ENCODE measurements around the gene OR9Q1. TPM values are rescaled to one million over a fixed set of nuclear protein-coding genes. Genes with fewer than 3 reads are reported as not detected.

OR9Q1 gene
- total and polyA plus RNA-seq, 2 of the 8 experiments (the other 6 are each of a cell fraction or from before 2014, with no cell fraction given): not detected

GRCh38 chr11:58188770-58189169 lies 165.1 kb downstream of the OR9Q1 start, which contains the start of gene OR9Q2 (continued):
- TF ChIP-seq RNF2 (IDR thresholded peaks at IDR 0.05; ENCODE audit: borderline replicate concordance, low read depth, low read length, missing control alignments, poor library complexity, severe bottlenecking) (no peak), KDM5A (IDR thresholded peaks at IDR 0.05; ENCODE audit: low read length) (no peak), HDAC6 (IDR thresholded peaks at IDR 0.05; ENCODE audit: low read depth, low read length) (no peak), YY1 (IDR thresholded peaks at IDR 0.05; ENCODE audit: low read depth, low read length) (no peak)
